PFSK-1 (cell line): ENCODE results near the gene ACOT9.

ENCODE experiments used
- FOXP2 ChIP-seq: optimal IDR thresholded peaks from 2 replicates; pipeline ENCODE3; 2011; ENCODE audit warnings: borderline replicate concordance, control low read depth, inconsistent platforms; ENCODE audit not compliant: insufficient read depth; ENCODE audit errors: extremely low read length, extremely low read depth
- POLR2AphosphoS5 ChIP-seq: IDR thresholded peaks from 2 replicates; pipeline ENCODE4 v1.6.1; 2012; ENCODE audit warnings: low read depth, mild to moderate bottlenecking, control low read depth, low read length, moderate library complexity
- SIN3A ChIP-seq: IDR thresholded peaks from 2 replicates; pipeline ENCODE4 v1.6.1; 2012; ENCODE audit warnings: mild to moderate bottlenecking, low read length, moderate library complexity, borderline replicate concordance; ENCODE audit not compliant: insufficient read depth
- TAF1 ChIP-seq: IDR thresholded peaks from 2 replicates; pipeline ENCODE4 v1.6.1; 2012; ENCODE audit warnings: low read length, control low read depth, borderline replicate concordance; ENCODE audit not compliant: insufficient read depth
- TF ChIP-seq, protein P1 (sequence below), 2 experiments: IDR thresholded peaks; 2 replicates each; pipeline versions ENCODE4 v1.6.1 to v1.8.0; 2011 to 2012; ENCODE audit warnings: low read depth in 2 of 2, low read length in 2 of 2, control low read depth in 1 of 2, inconsistent platforms in 1 of 2, mild to moderate bottlenecking in 1 of 2, moderate library complexity in 1 of 2; ENCODE audit not compliant: insufficient read depth in 1 of 2

Gene ACOT9

DNA sequence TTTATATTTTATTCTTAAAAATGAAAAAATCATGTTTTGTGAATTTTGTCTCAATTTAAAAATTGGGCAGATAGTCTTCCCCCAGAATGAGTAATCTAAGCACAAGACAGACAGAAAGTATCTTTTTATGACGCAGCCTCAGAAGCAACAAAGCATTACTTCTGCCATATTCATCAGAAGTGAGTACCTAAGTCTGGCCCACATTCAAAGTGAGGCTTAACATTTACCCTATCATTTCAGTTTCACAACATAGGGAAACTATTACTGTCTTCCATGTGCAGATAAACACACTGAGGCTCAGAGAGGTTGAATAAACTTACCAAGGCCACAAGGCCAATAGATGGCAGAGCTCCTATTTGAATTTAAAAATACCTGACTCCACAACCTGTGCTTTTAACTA lies 80.2 kb downstream of the ACOT9 start:
- TF ChIP-seq SIN3A = no peak
- TF ChIP-seq, protein P1, sequence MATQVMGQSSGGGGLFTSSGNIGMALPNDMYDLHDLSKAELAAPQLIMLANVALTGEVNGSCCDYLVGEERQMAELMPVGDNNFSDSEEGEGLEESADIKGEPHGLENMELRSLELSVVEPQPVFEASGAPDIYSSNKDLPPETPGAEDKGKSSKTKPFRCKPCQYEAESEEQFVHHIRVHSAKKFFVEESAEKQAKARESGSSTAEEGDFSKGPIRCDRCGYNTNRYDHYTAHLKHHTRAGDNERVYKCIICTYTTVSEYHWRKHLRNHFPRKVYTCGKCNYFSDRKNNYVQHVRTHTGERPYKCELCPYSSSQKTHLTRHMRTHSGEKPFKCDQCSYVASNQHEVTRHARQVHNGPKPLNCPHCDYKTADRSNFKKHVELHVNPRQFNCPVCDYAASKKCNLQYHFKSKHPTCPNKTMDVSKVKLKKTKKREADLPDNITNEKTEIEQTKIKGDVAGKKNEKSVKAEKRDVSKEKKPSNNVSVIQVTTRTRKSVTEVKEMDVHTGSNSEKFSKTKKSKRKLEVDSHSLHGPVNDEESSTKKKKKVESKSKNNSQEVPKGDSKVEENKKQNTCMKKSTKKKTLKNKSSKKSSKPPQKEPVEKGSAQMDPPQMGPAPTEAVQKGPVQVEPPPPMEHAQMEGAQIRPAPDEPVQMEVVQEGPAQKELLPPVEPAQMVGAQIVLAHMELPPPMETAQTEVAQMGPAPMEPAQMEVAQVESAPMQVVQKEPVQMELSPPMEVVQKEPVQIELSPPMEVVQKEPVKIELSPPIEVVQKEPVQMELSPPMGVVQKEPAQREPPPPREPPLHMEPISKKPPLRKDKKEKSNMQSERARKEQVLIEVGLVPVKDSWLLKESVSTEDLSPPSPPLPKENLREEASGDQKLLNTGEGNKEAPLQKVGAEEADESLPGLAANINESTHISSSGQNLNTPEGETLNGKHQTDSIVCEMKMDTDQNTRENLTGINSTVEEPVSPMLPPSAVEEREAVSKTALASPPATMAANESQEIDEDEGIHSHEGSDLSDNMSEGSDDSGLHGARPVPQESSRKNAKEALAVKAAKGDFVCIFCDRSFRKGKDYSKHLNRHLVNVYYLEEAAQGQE (IDR thresholded peaks at IDR 0.05; ENCODE audit: insufficient read depth in 1 of 2, low read depth in 2 of 2, low read length in 2 of 2) = no peak

DNA sequence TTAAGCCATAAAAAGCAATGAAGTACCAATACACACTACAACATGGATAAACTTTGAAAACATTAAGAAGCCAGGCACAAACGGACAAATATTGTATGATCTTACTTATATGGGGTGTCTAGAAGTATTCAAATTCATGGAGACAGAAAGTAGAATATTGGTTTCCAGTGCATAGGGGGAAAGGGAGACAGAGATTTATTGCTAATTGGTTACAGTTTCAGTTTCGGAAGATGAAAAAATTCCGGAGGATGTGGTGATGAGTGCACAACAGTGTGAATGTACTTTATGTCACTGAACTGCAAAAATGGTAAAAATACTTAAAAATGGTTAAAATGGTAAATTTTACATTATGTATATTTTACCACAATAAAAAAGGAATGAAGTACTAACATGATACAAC lies 80.9 kb downstream of the ACOT9 start:
- TF ChIP-seq SIN3A (no peak), FOXP2 (no peak), TAF1 (no peak), POLR2AphosphoS5 (no peak)
- TF ChIP-seq, protein P1 (IDR thresholded peaks at IDR 0.05; ENCODE audit: insufficient read depth in 1 of 2, low read depth in 2 of 2, low read length in 2 of 2) = no peak

DNA sequence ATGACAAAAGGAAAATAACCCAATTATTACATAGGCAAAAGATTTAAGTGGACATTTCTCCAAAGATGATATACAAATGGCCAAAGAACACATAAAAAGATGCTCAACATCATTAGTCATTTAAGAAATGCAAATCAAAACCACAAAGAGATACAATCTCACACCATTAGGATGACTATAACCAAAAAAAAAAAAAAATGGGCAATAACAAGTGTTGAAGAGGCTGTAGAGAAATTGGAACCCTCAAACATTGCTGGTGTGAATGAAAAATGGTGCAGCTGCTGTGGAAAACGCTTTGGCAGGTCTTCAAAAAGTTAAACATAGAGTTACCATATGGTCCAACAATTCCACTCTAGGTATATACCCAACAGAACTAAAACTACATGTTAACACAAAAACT lies 81.4 kb downstream of the ACOT9 start:
- TF ChIP-seq, protein P1 (IDR thresholded peaks at IDR 0.05; ENCODE audit: insufficient read depth in 1 of 2, low read depth in 2 of 2, low read length in 2 of 2) = no peak
- TF ChIP-seq POLR2AphosphoS5 (no peak), FOXP2 (no peak), SIN3A (no peak), TAF1 (no peak)

DNA sequence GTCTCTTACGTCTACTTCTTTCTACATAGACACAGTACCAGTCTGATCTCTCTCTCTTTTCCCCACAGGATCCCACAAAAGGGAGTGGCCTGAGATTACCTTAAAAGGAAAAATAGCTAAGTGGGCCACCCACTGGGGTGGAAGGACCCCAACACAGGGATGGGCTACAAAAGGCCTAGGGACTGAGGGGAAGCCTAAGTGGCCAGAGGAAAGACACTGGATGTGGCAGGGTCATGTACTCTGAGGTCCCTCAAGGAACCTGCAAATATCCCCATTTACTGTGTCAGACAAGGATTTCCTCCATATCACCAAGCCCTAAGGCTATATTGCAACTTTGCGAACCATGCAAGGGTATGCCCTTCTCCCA lies 82.3 kb downstream of the ACOT9 start:
- TF ChIP-seq, protein P1 (IDR thresholded peaks at IDR 0.05; ENCODE audit: insufficient read depth in 1 of 2, low read depth in 2 of 2, low read length in 2 of 2) = no peak
- TF ChIP-seq FOXP2 (no peak), SIN3A (no peak), TAF1 (no peak), POLR2AphosphoS5 (no peak)

DNA sequence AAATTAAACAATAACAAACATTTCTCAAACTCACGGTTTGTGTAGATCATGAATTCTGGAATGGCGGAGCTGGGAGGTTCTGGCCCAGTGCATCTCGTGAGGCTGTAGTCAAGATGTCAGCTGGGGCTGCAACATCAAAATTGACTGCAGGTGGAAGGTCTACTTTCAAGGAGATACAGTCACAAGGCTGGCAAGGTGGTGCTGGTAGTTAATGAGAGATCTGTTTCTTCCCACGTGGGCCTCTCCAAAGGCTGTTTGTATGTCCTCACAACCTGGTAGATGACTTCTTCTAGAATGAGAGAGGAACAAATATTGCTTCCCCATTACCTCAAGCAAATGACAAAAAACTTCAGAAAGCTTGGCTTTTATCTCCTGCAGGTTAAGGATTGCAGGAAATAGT lies 83.7 kb downstream of the ACOT9 start:
- TF ChIP-seq POLR2AphosphoS5 (no peak), TAF1 (no peak), FOXP2 (no peak), SIN3A (no peak)
- TF ChIP-seq, protein P1 (IDR thresholded peaks at IDR 0.05; ENCODE audit: insufficient read depth in 1 of 2, low read depth in 2 of 2, low read length in 2 of 2) = no peak
